Amniotic stem cell (primary cell): ENCODE results near the gene EVPL.
"Not testable (repeated sequence)": the region's sequence is repeated elsewhere in the genome, so short reads cannot be mapped to it uniquely, and the experiment has no call there.

Experiments
- DNase-seq: peaks from one replicate; lab custom pipeline; 2025; lab: John Stamatoyannopoulos, UW

Gene EVPL

GRCh38 chr17:75996665-75997590 is 30.2 kb downstream of the EVPL start:
- DNase-seq = no peak

DNA sequence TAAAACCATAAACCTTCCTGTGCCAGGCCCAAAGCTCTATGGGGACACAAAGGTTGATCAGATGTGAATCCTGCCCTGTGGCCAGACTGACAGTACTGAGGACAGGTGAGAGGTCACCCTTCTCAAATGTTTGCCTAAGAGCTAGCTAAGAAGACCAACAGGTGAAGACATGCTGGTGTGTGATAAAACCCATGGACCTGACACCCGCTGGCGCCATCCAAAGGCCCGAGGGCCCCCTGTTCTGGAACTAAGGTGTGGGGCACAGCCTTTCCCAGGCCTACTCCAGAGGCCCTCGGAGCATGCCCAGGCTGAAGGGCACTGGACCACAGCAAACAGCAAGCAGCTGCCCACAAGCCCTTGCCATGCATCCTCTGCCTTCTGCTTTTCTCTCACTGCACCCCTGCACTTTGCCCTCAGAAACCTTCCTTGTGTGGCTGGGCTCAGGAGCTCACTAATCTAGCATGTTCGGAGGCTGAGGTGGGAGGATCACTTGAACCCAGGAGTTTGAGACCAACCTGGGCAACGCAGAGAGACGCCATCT is 31.7 kb downstream of the EVPL start:
- no peak for DNase-seq

GRCh38 chr17:75994802-75995370 is 32.2 kb downstream of the EVPL start:
- no peak for DNase-seq

DNA sequence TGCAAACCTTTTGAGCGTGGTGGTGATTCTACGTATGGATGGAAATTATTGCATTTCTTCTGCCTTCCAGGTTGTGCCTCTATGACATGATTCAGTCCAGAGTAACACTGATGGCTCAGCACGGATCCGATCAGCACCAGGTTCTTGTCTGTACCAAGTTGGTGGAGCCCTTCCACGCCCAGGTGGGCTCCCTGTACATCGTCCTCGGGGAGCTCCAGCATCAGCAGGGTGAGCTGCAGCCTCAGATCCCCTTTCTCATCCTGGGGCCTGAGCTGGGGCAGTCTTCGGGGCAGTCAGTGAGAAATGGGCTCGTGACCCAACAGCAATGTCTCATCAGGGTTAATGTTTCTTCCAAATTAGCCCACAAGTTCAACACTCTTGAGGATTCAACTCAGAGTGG is 35.7 kb downstream of the EVPL start:
- no peak for DNase-seq

- DNase-seq = no peak
Measured at GRCh38 chr17:75987041-75987440, 40.1 kb downstream of the EVPL start.

GRCh38 chr17:75985986-75986385 is 41.1 kb downstream of the EVPL start:
- no peak for DNase-seq

GRCh38 chr17:75983501-75984181 is 43.5 kb downstream of the EVPL start:
- DNase-seq = no peak

DNA sequence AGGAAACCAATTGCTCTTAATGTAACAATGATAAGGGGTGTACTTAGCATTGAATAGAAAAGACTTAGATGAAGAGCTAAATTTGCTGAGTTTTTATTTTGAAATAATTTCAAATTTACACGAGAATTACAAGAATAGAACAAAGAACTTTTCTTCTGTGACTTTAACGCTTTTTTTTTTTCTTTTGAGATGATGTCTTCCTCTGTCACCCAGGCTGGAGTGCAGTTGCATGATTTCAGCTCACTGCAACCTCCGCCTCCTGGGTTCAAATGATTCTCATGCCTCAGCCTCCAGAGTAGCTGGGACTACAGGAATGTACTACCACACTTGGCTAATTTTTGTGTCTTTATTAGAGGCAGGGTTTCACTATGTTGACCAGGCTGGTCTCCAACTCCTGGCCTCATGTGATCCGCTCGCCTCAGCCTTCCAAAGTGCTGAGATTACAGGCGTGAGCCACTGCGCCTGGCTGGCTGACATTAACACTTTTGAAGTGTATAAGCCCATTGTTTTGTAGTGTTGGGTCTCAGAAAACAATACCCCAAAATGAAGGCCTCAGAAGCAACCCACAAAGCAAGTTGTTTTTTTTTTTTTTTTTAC is 46.0 kb downstream of the EVPL start:
- DNase-seq = no peak

- no peak for DNase-seq
Measured at GRCh38 chr17:75980188-75981018, 46.7 kb downstream of the EVPL start.

DNA sequence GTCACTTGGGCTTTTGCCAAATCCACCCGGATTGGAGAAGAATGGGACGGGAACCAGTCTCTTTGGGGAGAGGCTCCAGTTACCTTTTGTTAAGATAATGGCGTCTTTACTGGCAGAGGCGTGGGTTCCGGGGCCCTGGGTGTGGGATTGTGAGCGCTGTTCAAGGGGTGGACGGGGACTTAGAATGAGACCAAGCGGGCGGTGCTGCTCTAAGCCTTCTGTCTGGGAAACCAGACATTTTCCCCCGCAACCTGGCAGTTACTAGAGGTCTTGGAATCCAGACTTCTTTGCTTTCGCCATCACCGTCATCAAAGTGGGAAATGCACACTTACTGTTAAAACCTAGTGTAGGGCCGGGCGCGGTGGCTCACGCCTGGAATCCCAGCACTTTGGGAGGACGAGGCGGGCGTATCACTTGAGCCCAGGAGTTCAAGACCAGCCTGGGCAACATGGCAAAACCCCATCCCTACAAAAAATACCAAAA is 47.4 kb downstream of the EVPL start:
- peak; percentile 65 for DNase-seq

DNA sequence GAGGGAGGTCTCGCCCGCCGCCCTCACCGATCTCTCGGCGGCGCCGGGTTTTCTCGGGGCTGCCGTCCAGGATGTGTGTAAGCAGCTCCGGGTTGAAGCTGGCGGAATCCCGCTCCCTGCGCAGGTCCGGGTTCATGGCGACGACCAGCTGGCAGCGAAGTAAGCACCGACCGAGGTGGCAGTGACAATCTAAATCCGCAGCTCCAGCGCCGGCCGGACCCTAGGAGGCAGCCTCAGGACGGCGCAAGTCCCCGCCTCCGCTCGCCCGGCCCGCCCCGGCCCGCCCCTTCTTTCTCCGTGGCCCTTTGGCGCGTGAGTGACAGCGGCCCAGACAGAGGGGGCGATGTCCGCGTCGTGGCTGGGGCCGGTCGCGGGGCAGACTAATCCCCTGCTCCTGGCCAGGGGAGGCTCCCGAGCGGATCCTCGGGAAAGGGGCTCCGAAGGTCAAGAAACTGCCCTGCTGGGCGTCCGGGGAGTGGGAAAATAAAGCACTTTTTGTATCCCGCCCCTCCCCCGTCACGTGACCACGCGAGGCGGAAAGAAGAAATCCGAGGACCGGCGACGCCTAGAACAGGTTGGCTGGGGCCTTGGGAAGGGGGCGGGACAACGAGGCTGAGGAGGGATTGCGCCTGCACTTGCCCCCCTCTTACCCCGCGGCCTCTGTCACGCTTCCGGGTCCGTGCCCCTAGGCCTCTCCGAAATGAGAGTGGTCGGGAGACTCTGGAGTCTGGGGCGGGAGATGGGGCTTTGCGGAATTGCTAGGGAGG is 48.0 kb downstream of the EVPL start, which contains the start of the genes ACOX1 and TEN1:
Gene ACOX1 (minus strand): TSS at position 229 of the 767 bp plus-strand sequence. CDS start 93 bp downstream, at position 136.
Gene TEN1 (plus strand): TSS at position 303 of the 767 bp plus-strand sequence. CDS start 6,953 bp downstream, outside the sequence.
- peak; percentile 93 for DNase-seq

- no peak for DNase-seq
Measured at GRCh38 chr17:75976175-75976848, 50.8 kb downstream of the EVPL start.

DNA sequence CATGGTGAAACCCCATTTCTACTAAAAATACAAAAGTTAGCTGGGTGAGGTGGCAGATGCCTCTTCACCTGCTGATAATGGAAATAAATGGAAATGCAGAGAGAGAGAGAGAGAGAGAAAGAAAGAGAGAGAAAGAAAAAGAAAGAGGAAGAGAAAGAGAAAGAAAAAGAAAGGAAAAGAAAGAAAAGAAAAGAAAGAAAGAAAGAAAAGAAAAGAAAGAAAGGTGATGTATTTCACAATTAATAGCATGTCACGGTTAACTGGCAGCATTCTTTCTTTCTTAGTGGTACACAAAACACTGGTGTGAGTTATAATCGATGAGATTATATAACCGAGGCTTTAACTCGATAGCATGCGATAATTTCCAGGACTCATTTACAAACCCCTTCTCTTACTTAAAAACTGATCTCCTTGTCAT is 51.3 kb downstream of the EVPL start:
- DNase-seq = no peak

- DNase-seq = not testable (repeated sequence)
Measured at GRCh38 chr17:75975187-75975586, 51.9 kb downstream of the EVPL start.

- DNase-seq = no peak
Measured at GRCh38 chr17:75970626-75971025, 56.5 kb downstream of the EVPL start.

DNA sequence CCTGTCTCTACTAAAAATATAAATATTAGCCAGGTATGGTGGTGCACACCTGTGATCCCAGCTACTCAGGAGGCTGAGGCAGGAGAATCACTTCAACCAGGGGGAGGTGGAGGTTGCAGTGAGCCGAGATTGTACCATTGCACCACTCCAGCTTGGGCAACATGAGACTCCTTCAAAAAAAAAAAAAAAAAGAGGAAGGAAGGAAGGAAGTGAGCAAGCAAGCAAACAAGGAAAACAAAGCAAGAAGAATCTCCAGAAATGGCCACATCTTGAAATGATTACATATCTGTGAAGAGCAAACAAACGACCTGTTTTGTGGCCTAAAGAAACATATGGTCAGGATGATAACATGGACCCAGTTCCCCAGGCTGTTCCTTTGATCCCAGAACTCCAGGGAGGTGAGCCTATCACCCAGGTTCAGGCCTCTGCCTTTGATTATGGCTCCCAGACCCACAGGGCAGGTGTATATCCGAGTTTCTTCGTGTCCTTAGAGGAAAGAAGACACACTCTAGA is 57.0 kb downstream of the EVPL start:
- DNase-seq = no peak

DNA sequence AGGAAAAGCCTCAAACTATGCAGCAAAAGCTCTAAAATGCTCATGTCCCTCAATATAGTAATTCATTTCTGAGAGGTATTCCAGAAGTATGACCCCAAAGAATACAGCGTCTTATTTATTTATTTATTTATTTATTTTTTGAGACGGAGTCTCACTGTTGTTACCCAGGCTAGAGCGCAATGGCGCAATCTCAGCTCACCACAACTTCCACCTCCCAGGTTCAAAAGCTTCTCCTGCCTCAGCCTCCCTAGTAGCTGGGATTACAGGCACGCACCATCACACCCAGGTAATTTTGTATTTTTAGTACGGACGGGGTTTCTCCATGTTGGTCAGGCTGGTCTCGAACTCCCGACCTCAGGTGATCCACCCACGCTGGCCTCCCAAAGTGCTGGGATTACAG is 58.1 kb downstream of the EVPL start:
- not testable (repeated sequence) for DNase-seq

DNA sequence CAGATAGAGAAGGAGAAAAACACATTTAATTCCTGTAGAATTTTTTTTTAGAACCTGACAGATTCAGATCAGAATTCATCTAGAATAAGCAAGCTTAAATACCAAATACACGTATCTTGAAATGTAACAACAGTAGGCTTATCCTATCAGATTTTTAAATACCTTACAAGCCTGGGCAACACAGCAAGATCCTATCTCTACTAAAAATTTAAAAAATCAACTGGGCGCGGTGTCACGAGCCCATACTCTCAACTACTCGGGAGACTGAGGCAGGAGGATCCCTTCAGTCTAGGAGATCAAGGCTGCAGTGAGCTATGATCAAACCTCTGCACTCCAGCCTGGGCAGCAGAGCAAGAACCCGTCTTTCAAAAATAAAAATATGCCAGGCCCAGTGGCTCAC is 61.6 kb downstream of the EVPL start:
- no peak for DNase-seq

GRCh38 chr17:75959839-75960511 is 67.1 kb downstream of the EVPL start:
- no peak for DNase-seq
